Thyroid gland (tissue), 4 donors: ENCODE measurements around the gene BORCS6. TPM values are rescaled to one million over a fixed set of nuclear protein-coding genes. Genes with fewer than 3 reads are reported as not detected.
A peak's percentile ranks its signal among the peaks of the same experiment; 100 is the strongest.

ENCODE experiments used
- DNase-seq, 2 donors: peaks; one replicate each; pipeline ENCODE4 v3.0.0-alpha.2; 2019
- H3K27ac ChIP-seq, 3 donors: fragments of 200-600 bp; sonication (generic); 1 replicate in 2 of 3; 2 replicates in 1 of 3; pipeline ENCODE4 v1.5.1; 2016 to 2019; ENCODE audit warnings: mild to moderate bottlenecking in 1 of 3, moderate library complexity in 1 of 3
- H3K27me3 ChIP-seq: fragments of 200-600 bp; sonication (generic); one replicate; pipeline ENCODE4 v1.5.1; 2019
- H3K36me3 ChIP-seq, 2 donors: fragments of 200-600 bp; sonication (generic); one replicate each; pipeline ENCODE4 v1.5.1; 2016 to 2019
- H3K4me1 ChIP-seq, 2 donors: fragments of 200-600 bp; sonication (generic); one replicate each; pipeline ENCODE4 v1.5.1; 2017 to 2019
- H3K4me3 ChIP-seq, 3 donors: fragments of 200-600 bp; sonication (generic); replicated peaks in 1 of 3; 1 replicate in 2 of 3; 2 replicates in 1 of 3; pipeline ENCODE4 v1.5.1; 2016; ENCODE audit warnings: mild to moderate bottlenecking in 1 of 3
- H3K9me3 ChIP-seq: fragments of 200-600 bp; sonication (generic); one replicate; pipeline ENCODE4 v1.5.1; 2017
- POLR2A ChIP-seq, 2 donors: fragments of 450-650 bp; IDR thresholded peaks; one replicate each; pipeline ENCODE4 v1.6.1; 2017; ENCODE audit warnings: antibody characterized with exemption in 2 of 2, mild to moderate bottlenecking in 2 of 2, moderate library complexity in 1 of 2
- WGBS, 2 donors: methylation state at CpG; one replicate each; pipeline ENCODE4 v1.1.5; 2017; 5-methylcytosine and 5-hydroxymethylcytosine counted together
- intact Hi-C: fragments of 100-400 bp; cut with DNase I; formaldehyde crosslinking; loops from one replicate; pipeline ENCODE4 v1.15.1; 2023
- total RNA-seq, 4 donors: library from RNA; depleted of rRNA; stranded (reverse); fragments of >200 nt; gene quantifications; one replicate each; pipeline ENCODE4 v1.2.3, GENCODE V29; 2016
- TF ChIP-seq, protein P1 (sequence below), 6 experiments: fragments of 200-600 bp in 3 of 6; fragments of 450-650 bp in 3 of 6; sonication (generic) in 3 of 6; IDR thresholded peaks; one replicate each; pipeline ENCODE4 v1.5.1; 2016 to 2019; ENCODE audit warnings: antibody characterized with exemption in 6 of 6, mild to moderate bottlenecking in 2 of 6, inconsistent platforms in 1 of 6, moderate library complexity in 1 of 6

The BORCS6 gene
- total RNA-seq, 4 donors from 2014 or later = 7.7 to 17.0 (median 15.5) TPM

DNA sequence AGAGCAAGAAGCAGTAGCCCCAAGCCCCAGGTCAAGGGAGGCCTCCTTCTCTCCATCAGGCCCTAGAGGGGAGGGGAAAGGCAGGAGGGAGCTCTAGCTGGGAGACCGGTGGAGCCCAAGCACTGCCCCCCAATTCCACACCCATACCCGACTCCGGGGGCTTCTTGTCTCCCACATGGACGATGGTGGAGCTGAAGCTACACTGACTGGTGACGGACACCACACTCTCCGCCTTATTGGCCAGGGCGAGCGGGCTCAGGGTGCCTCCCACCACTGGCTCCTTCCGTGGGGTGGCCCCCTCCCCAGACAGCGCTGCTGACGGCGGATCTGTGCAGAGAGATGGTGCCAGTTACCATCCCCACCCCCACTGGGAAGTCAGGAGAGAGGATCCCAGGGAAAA is 44.2 kb downstream of the BORCS6 start:
- Histone ChIP-seq H3K27me3 (no peaks in the 10 kb centered on the region), H3K27ac (peak overlapping the region in 2 of 3 donors; percentile 11 to 70), H3K4me1 (peaks cover 10 to 14% of the 10 kb centered on the region in 2 donors), H3K36me3 (peaks cover 100% of the 10 kb centered on the region in 2 donors), H3K4me3 (no peak overlapping the region), H3K9me3 (no peaks in the 10 kb centered on the region)
- TF ChIP-seq, protein P1, sequence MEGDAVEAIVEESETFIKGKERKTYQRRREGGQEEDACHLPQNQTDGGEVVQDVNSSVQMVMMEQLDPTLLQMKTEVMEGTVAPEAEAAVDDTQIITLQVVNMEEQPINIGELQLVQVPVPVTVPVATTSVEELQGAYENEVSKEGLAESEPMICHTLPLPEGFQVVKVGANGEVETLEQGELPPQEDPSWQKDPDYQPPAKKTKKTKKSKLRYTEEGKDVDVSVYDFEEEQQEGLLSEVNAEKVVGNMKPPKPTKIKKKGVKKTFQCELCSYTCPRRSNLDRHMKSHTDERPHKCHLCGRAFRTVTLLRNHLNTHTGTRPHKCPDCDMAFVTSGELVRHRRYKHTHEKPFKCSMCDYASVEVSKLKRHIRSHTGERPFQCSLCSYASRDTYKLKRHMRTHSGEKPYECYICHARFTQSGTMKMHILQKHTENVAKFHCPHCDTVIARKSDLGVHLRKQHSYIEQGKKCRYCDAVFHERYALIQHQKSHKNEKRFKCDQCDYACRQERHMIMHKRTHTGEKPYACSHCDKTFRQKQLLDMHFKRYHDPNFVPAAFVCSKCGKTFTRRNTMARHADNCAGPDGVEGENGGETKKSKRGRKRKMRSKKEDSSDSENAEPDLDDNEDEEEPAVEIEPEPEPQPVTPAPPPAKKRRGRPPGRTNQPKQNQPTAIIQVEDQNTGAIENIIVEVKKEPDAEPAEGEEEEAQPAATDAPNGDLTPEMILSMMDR (IDR thresholded peaks at IDR 0.05) = no peak
- no peak for TF ChIP-seq POLR2A (IDR thresholded peaks at IDR 0.05)
- intact Hi-C loops = loop anchor here (10.0 kb wide), 1 partner anchor 301 kb away; no protein-coding TSS in a partner anchor
- no peak for DNase-seq
- 94 to 99% methylated on average over 9 to 11 of the region's 12 CpGs for WGBS, 2 donors

DNA sequence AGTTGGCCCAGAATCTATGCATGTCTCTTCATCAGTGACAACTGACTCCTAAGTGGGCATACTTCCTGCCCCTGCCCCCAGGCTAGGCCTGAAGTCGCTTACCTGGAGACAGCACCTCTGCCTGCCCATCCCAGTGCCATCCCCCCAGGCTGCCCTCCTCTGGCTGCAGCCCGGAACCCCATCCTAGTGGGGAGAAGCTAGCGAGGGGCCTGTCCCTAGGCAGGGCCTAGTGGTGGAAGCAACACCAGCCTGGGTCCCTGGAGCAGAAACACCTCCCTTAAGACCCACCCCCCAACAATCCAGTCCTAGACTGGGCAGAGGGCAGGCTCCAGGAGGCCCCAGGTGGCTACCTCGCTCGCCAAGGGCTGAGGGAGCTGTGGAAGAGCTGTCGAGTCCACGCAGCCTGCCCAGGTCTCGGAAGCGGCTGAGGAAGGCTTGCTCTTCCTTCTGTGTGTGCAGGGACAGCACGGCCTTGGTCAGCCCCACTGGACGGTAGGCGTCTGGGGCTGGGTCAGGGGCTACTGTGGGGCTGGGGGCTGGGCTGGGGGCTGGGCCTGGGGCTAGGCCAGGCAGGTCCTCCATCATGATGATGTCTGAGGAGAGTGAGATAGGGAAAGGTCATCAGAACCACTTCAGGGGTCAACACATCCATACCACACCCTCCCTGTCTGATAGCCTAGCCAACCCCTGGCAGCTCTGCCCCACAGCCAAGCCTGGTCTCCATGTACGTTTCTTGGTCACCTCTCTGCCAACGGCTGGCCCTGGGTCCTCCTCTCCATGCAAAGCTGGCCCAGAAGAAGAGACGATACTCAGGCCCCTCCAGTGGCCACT is 45.4 kb downstream of the BORCS6 start:
- no peaks in the 10 kb centered on the region for H3K27me3 ChIP-seq
- no peak overlapping the region for H3K27ac ChIP-seq
- DNase-seq = no peak
- intact Hi-C loops = loop anchor here (10.0 kb wide), 1 partner anchor 300 kb away; no protein-coding TSS in a partner anchor
- no peak overlapping the region for H3K4me3 ChIP-seq
- no peaks in the 10 kb centered on the region for H3K9me3 ChIP-seq
- no peak for TF ChIP-seq POLR2A (IDR thresholded peaks at IDR 0.05)
- TF ChIP-seq, protein P1 (IDR thresholded peaks at IDR 0.05) = no peak
- 85 to 91% methylated on average over 3 to 5 of the region's 15 CpGs for WGBS, 2 donors
- peaks cover 4 to 18% of the 10 kb centered on the region in 2 donors for H3K4me1 ChIP-seq
- H3K36me3 ChIP-seq = peaks cover 100% of the 10 kb centered on the region in 2 donors

GRCh38 chr17:8143581-8144400 is 46.2 kb downstream of the BORCS6 start:
- Histone ChIP-seq H3K27me3 (no peaks in the 10 kb centered on the region), H3K36me3 (peaks cover 93 to 97% of the 10 kb centered on the region in 2 donors), H3K27ac (no peak overlapping the region), H3K9me3 (no peaks in the 10 kb centered on the region), H3K4me1 (peaks cover 10 to 25% of the 10 kb centered on the region in 2 donors), H3K4me3 (no peak overlapping the region)
- WGBS, 2 donors = 92% methylated on average over 21 to 22 of the region's 22 CpGs
- TF ChIP-seq, protein P1 (IDR thresholded peaks at IDR 0.05) = no peak
- TF ChIP-seq POLR2A (IDR thresholded peaks at IDR 0.05) = no peak
- intact Hi-C loops = loop anchor here (10.0 kb wide), 1 partner anchor 299 kb away; no protein-coding TSS in a partner anchor
- DNase-seq = no peak

DNA sequence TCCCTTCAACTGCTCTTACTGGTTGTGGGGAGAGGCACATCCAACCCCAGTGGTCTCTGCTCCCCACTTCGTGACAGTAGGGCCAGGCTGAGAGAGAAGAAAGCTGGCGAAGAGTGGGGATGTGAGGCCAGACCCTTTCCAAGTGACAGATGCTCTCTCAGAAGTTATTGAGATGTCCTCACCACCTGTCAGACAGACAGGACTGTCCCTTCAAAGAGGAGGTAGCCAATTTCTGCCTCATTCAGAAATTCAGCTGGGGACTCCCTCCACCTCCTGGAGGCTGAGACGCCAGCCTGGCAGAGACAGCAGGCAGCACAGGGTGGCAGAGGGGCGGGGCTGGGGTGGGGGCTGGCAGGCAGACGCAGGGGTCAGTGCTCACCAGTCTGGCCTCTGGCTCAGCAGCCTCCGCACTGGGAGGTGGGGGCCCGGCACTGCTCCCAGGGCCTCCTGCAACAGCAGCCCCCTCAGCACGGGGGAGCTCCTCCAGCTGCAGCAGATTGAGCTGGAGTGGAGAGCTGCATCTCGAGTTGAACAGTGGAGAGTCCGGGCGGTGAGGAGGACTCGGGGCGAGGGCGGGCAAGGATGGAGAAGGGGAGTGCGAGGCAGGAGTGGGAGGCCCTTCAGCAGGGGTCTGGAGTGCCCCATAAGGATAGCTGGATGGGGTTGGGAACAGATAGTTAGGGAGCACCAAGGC is 46.9 kb downstream of the BORCS6 start:
- Histone ChIP-seq H3K36me3 (peaks cover 86 to 89% of the 10 kb centered on the region in 2 donors), H3K9me3 (no peaks in the 10 kb centered on the region), H3K27me3 (no peaks in the 10 kb centered on the region), H3K4me1 (peaks cover 15 to 30% of the 10 kb centered on the region in 2 donors), H3K27ac (no peak overlapping the region), H3K4me3 (no peak overlapping the region)
- intact Hi-C loops = loop anchor here (10.0 kb wide), 1 partner anchor 298 kb away; no protein-coding TSS in a partner anchor
- TF ChIP-seq, protein P1 (IDR thresholded peaks at IDR 0.05) = no peak
- no peak for TF ChIP-seq POLR2A (IDR thresholded peaks at IDR 0.05)
- 91 to 93% methylated on average over 8 to 14 of the region's 15 CpGs for WGBS, 2 donors
- DNase-seq = no peak
